ENCODE measurements around the gene CLDN18. TPM values are rescaled to one million over a fixed set of nuclear protein-coding genes. Genes with fewer than 3 reads are reported as not detected.

The CLDN18 gene
- polyA plus RNA-seq, 1 donor, result 0.39 TPM

GRCh38 chr3:138025553-138025952, 15.6 kb downstream of the CLDN18 start:
- no peak for DNase-seq (ENCODE audit: low read depth)

GRCh38 chr3:138027821-138028220, 17.9 kb downstream of the CLDN18 start:
- DNase-seq (ENCODE audit: low read depth), result no peak

- DNase-seq (ENCODE audit: low read depth), result no peak
Observed at GRCh38 chr3:138030734-138031280, 20.8 kb downstream of the CLDN18 start.

- DNase-seq (ENCODE audit: low read depth), result no peak
Observed at GRCh38 chr3:138031536-138031935, 21.6 kb downstream of the CLDN18 start.

GRCh38 chr3:138032567-138032966, 22.6 kb downstream of the CLDN18 start:
- DNase-seq (ENCODE audit: low read depth), result no peak

GRCh38 chr3:138033202-138033691, 23.3 kb downstream of the CLDN18 start:
- DNase-seq (ENCODE audit: low read depth), result no peak

GRCh38 chr3:138034918-138035317, 25.0 kb downstream of the CLDN18 start:
- DNase-seq (ENCODE audit: low read depth), result no peak

- DNase-seq (ENCODE audit: low read depth), result no peak
Observed at GRCh38 chr3:138036572-138036971, 26.6 kb downstream of the CLDN18 start.

- DNase-seq (ENCODE audit: low read depth), result no peak
Observed at GRCh38 chr3:138038725-138039462, 28.9 kb downstream of the CLDN18 start.

GRCh38 chr3:138042043-138042442, 32.1 kb downstream of the CLDN18 start:
- DNase-seq (ENCODE audit: low read depth), result no peak

- DNase-seq (ENCODE audit: low read depth), result no peak
Observed at GRCh38 chr3:138043266-138044029, 33.5 kb downstream of the CLDN18 start.

- no peak for DNase-seq (ENCODE audit: low read depth)
Observed at GRCh38 chr3:138046085-138046484, 36.1 kb downstream of the CLDN18 start.

- DNase-seq (ENCODE audit: low read depth), result no peak
Observed at GRCh38 chr3:138046955-138047354, 37.0 kb downstream of the CLDN18 start.

GRCh38 chr3:138047596-138048158, 37.7 kb downstream of the CLDN18 start:
- DNase-seq (ENCODE audit: low read depth), result no peak

GRCh38 chr3:138049157-138049919, 39.4 kb downstream of the CLDN18 start:
- no peak for DNase-seq (ENCODE audit: low read depth)

GRCh38 chr3:138051947-138052802, 42.2 kb downstream of the CLDN18 start:
- DNase-seq (ENCODE audit: low read depth), result no peak

- DNase-seq (ENCODE audit: low read depth), result no peak
Observed at GRCh38 chr3:138054057-138054456, 44.1 kb downstream of the CLDN18 start.

- DNase-seq (ENCODE audit: low read depth), result no peak
Observed at GRCh38 chr3:138057384-138057783, 47.4 kb downstream of the CLDN18 start.

GRCh38 chr3:138059261-138059660, 49.3 kb downstream of the CLDN18 start:
- peak; percentile 13 for DNase-seq (ENCODE audit: low read depth)

- DNase-seq (ENCODE audit: low read depth), result no peak
Observed at GRCh38 chr3:138060792-138061191, 50.8 kb downstream of the CLDN18 start.

GRCh38 chr3:138062037-138062436, 52.1 kb downstream of the CLDN18 start:
- no peak for DNase-seq (ENCODE audit: low read depth)

All from forelimb muscle (tissue), 1 donor.